Mesenteric fat pad (tissue), 1 donor: Measurements from ENCODE around the gene PACS1. TPM values are rescaled to one million over a fixed set of nuclear protein-coding genes. Genes with fewer than 3 reads are reported as not detected.
"Not testable (repeated sequence)": the region's sequence is repeated elsewhere in the genome, so short reads cannot be mapped to it uniquely, and the experiment has no call there.

ENCODE experiments used
- DNase-seq: peaks from one replicate; pipeline ENCODE4 v3.0.0-alpha.2; 2020; ENCODE audit warnings: low spot score
- total RNA-seq: library from RNA; stranded (reverse); fragmentation: NEBNext Ultra II Directional; extraction: Animal tissue kit (Norgen Biotek cat#: 25700); gene quantifications from one replicate; pipeline ENCODE4 v1.2.1, GENCODE V29; 2021
- donor health status: DM: yes; HTN: yes; CAD: no.

PACS1 gene
- total RNA-seq, 1 donor from 2014 or later, result 64.9 TPM

- no peak for DNase-seq
Observed at GRCh38 chr11:66106786-66107599, 36.9 kb downstream of the PACS1 start.

- no peak for DNase-seq
Observed at GRCh38 chr11:66107600-66108510, 37.8 kb downstream of the PACS1 start.

GRCh38 chr11:66109294-66109693 lies 39.2 kb downstream of the PACS1 start:
- DNase-seq, result no peak

- DNase-seq, result no peak
Observed at GRCh38 chr11:66111158-66111557, 41.1 kb downstream of the PACS1 start.

- no peak for DNase-seq
Observed at GRCh38 chr11:66112041-66112491, 42.0 kb downstream of the PACS1 start.

- DNase-seq, result no peak
Observed at GRCh38 chr11:66112601-66113499, 42.8 kb downstream of the PACS1 start.

GRCh38 chr11:66114957-66115356 lies 44.9 kb downstream of the PACS1 start:
- DNase-seq, result not testable (repeated sequence)

- no peak for DNase-seq
Observed at GRCh38 chr11:66115638-66116301, 45.7 kb downstream of the PACS1 start.

GRCh38 chr11:66116576-66117361 lies 46.7 kb downstream of the PACS1 start:
- no peak for DNase-seq

GRCh38 chr11:66118847-66119246 lies 48.8 kb downstream of the PACS1 start:
- DNase-seq, result no peak

GRCh38 chr11:66119348-66120133 lies 49.5 kb downstream of the PACS1 start:
- DNase-seq, result no peak

GRCh38 chr11:66121466-66121865 lies 51.4 kb downstream of the PACS1 start:
- DNase-seq, result no peak

GRCh38 chr11:66123902-66124301 lies 53.8 kb downstream of the PACS1 start:
- no peak for DNase-seq

- no peak for DNase-seq
Observed at GRCh38 chr11:66124564-66124963, 54.5 kb downstream of the PACS1 start.

GRCh38 chr11:66126064-66126463 lies 56.0 kb downstream of the PACS1 start:
- no peak for DNase-seq

- DNase-seq, result no peak
Observed at GRCh38 chr11:66126808-66127555, 56.9 kb downstream of the PACS1 start.

GRCh38 chr11:66130978-66131377 lies 60.9 kb downstream of the PACS1 start:
- DNase-seq, result no peak
